ENCODE data around the gene ALDH2.

- TF ChIP-seq CTCF (IDR thresholded peaks at IDR 0.05) = no peak
- TF ChIP-seq POLR2AphosphoS5 (IDR thresholded peaks at IDR 0.05) = no peak
- no peak for TF ChIP-seq POLR2A (IDR thresholded peaks at IDR 0.05)
These were observed 33.9 kb upstream of the ALDH2 start for GRCh38 chr12:111732786-111733185.

Measured in stomach (tissue), 4 donors.